Measurements from ENCODE around the gene ABCB7.
"Not testable (repeated sequence)": the region's sequence is repeated elsewhere in the genome, so short reads cannot be mapped to it uniquely, and the experiment has no call there.

Gene ABCB7

DNA sequence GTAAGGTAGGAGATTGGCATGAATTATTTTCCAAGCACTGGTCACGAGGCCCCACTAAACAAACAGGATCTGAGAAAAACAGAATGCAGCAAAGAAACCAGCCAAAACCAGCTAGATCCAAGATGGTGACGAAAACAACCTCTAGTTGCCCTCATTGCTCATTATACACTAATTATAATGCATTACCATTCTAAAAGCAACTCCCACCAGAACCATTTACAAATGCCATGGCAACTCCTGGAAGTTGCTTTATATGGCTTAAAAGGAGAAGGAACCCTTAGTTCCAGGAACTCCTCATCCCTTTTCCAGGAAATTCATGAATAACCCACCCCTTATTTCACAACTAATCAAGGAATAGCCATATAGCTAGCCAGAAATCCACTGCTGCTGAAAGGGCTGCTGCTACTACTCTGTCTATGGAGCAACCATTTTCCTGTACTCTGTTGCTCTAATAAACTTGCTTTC lies 69.3 kb downstream of the ABCB7 start:
- no peak for DNase-seq

DNA sequence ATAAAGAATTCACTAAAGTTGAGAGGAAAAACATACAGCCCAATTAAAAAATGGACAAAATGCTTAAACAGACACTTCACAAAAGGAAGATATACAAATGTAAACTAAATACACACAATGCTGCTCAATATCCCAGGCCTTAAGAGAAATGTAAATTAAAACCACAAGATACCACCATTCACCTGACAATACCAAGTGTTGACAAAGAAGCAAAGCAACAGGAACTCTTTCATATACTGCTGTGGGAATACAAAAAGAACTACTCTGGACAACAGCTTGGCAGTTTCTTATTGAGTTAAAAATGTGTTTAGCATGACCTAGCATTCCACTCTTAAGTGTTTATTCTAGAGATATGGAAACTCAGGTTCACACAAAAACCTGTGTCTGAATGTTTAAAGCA lies 71.3 kb downstream of the ABCB7 start:
- DNase-seq: no peak

DNA sequence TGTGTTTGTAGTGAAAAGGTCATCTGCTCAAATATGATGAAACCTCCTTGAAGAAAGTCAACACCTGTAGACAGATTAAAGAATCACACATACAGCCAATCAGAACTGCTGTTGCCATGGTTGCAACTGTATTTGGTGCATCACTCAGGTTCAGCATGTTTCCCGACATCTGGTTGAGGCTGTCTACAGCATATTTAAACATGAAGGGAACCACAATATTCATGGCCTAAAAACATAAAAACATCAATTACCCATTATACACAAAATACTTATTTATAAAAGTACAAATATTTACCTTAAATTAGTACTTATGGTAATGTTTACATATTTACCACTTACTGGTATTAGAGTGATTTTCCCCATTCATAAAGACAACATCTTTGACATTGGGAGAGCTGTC lies 79.7 kb downstream of the ABCB7 start:
- no peak for DNase-seq

DNA sequence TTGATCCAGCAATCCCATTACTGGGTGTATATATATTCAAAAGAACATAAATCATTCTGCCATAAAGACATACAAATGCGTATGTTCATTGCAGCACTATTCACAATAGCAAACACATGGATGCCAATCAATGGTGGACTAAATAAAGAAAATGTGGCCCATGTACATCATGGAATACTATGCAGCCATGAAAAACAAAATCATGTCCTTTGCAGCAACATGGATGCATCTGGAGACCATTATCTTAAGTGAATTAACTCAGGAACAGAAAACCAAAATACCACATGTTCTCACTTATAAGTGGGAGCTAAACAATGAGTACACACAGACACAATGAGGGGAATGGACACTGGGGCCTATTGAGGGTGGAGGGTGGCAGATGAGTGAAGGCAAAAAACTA lies 81.6 kb downstream of the ABCB7 start:
- DNase-seq: no peak

DNA sequence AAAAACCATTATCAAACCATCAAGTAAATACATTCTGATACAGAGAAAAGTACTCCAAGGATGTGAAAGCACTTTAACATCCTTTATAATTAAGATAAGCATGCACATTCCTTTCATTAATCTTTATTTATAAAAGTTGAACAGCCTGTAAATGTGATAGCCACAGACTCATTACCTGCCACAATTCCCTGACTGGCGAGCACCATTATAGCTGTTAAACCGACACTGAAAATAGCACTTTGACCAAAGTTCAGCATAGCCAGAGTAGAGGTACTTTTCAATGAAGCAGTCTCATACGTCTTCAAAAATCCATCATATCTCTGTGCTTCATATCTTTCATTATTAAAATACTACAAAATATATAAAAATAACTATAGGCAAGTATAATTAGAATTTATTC lies 84.7 kb downstream of the ABCB7 start:
- no peak for DNase-seq

DNA sequence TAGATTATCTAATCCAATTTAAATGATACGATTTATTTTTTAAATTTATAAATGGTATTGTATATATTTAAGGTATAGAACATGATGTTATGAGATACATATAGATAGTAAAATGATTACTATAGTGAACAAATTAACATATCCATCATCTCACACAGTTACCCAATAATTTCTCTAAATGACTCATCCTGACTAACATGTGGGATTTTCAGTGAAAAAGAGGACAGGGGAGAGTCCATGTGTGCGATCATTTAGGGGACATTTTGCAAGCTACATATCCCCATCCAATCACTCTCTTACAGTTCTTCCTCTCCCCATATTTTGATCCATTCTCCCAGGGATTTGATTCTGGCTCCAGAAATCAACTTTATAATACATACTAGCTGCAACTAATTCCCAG lies 88.2 kb downstream of the ABCB7 start:
- DNase-seq: peak; percentile 0

DNA sequence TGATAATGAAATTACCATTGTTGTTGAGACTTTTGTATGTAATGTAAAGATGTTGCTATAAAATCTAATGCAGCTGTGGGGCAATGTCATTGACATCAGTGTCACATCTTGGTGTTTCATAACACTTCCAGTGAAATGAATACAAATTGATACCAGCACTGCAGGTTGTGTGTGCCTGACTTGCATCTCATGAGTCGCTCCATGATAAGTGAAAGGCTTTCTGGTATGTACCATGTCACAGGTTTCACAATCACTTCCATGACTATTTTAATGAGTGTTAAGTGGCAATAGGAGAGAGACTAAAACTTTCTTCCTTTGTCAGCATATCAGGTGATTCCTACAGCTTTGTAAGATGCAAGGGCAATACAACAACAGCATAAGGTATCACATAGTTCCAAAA lies 94.4 kb downstream of the ABCB7 start:
- DNase-seq: no peak

DNA sequence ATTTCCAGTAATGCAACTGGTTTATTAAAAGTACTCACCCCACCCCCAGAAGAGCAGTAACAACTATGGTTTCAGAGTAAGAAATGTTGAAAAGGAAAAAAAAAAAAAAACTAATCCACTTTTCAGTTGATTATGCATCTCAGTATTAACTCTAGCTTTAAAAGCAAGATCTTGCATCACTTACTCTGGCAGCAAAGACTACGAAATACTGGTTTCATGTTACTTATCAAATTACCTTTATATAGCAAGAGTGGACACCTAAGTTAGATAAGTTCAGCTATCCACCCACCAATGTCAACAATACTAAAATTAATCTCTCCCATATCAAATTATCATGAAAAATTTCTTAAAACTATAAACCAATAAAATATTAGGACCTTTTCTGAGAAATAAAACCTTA lies 105.0 kb downstream of the ABCB7 start:
- no peak for DNase-seq

DNA sequence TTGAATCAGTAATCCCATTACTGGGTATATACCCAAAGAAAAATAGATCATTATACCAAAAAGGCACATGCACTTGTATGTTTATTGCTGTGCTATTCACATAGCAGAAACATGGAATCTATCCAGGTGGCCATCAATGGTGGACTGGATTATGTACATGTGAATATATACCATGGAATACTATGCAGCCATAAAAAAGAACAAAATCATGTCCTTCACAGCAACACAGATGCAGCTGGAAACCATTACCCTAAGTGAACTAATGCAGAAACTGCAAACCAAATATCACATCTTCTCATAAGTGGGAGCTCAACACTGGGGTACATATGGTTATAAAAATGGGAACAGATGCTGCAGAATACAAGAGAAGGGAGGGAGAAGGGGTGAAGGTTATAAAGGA lies 110.7 kb downstream of the ABCB7 start:
- no peak for DNase-seq

DNA sequence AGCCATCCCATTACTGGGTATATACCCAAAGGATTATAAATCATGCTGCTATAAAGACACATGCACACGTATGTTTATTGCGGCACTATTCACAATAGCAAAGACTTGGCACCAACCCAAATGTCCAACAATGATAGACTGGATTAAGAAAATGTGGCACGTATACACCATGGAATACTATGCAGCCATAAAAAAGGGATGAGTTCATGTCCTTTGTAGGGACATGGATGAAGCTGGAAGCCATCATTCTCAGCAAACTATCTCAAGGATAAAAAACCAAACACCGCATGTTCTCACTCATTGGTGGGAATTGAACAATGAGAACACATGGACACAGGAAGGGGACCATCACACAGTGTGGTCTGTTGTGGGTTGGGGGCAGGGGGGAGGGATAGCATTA lies 111.9 kb downstream of the ABCB7 start:
- not testable (repeated sequence) for DNase-seq

DNA sequence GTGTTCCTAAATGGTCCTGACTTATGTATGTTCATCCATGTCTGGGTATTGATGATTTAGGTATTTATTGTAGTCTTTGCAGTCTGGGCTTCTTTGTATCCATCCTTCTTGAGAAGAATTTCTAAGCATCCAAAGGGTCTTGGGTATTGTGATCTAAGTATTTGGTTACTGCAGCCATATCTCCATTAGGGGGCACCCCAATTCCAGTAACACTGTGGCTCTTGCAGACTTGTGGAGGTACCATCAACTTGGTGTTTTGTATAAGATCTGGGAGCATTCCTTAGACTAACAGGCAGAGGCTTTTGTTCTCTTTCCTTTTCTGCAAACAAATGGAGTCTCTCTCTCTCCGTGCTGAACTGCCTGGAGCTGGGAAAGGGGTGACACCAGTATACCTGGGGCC lies 117.2 kb downstream of the ABCB7 start:
- peak; percentile 27 for DNase-seq

Data from EL (cell line).